Upper lobe of left lung (tissue), 6 donors: ENCODE measurements around the gene NGEF. TPM values are rescaled to one million over a fixed set of nuclear protein-coding genes. Genes with fewer than 3 reads are reported as not detected.

Experiments
- ATAC-seq, 2 donors: fragments of 200-7000 bp; cut with Tn5 transposase; one replicate each; pipeline ENCODE4 v1.9.1; 2022; ENCODE audit warnings: mild to moderate bottlenecking in 2 of 2, moderate library complexity in 2 of 2; ENCODE audit not compliant: low FRiP score in 2 of 2
- DNase-seq, 2 donors: peaks; one replicate each; pipeline ENCODE4 v3.0.0-alpha.2; 2019 to 2020
- H3K27ac ChIP-seq, 4 donors: fragments of 200-600 bp; sonication (generic); one replicate each; pipeline ENCODE4 v1.5.1; 2016 to 2019
- H3K27me3 ChIP-seq, 4 donors: fragments of 200-600 bp; sonication (generic); one replicate each; pipeline ENCODE4 v1.5.1; 2017 to 2019
- H3K36me3 ChIP-seq, 4 donors: fragments of 200-600 bp; sonication (generic); one replicate each; pipeline ENCODE4 v1.5.1; 2016 to 2019
- H3K4me1 ChIP-seq, 4 donors: fragments of 200-600 bp; sonication (generic); one replicate each; pipeline ENCODE4 v1.5.1; 2018 to 2019
- H3K4me3 ChIP-seq, 4 donors: fragments of 200-600 bp; sonication (generic); one replicate each; pipeline ENCODE4 v1.5.1; 2017 to 2019; ENCODE audit warnings: mild to moderate bottlenecking in 2 of 4, moderate library complexity in 1 of 4
- H3K9me3 ChIP-seq, 4 donors: fragments of 200-600 bp; sonication (generic); one replicate each; pipeline ENCODE4 v1.5.1; 2018 to 2019
- CTCF ChIP-seq, 6 experiments: fragments of 450-650 bp in 4 of 6; fragments of 200-600 bp in 2 of 6; sonication (generic) in 2 of 6; IDR thresholded peaks; one replicate each; pipeline ENCODE4 v1.5.1; 2016 to 2019; ENCODE audit warnings: antibody characterized with exemption in 6 of 6
- EP300 ChIP-seq, 4 donors: sonication (generic); formaldehyde crosslinking; IDR thresholded peaks; one replicate each; pipeline ENCODE4 v1.5.1; 2017; ENCODE audit warnings: antibody characterized with exemption in 4 of 4, control low read depth in 2 of 4
- POLR2A ChIP-seq, 4 donors: fragments of 450-650 bp; IDR thresholded peaks; one replicate each; pipeline ENCODE4 v1.5.1; 2016 to 2017; ENCODE audit warnings: antibody characterized with exemption in 4 of 4, mild to moderate bottlenecking in 2 of 4
- POLR2AphosphoS5 ChIP-seq, 2 donors: sonication (generic); formaldehyde crosslinking; IDR thresholded peaks; one replicate each; pipeline ENCODE4 v1.5.1; 2017; ENCODE audit warnings: antibody characterized with exemption in 2 of 2
- WGBS, 2 donors: methylation state at CpG; one replicate each; pipeline ENCODE4 v1.1.5; 2017 to 2018; 5-methylcytosine and 5-hydroxymethylcytosine counted together
- total RNA-seq, 6 donors: library from RNA; depleted of rRNA in 4 of 6; stranded (reverse); fragments of >200 nt in 4 of 6; gene quantifications; one replicate each; pipeline versions ENCODE4 v1.1.0 to v1.2.1, GENCODE V29; 2016 to 2021
- donor health status: DM: no; HTN: no; CAD: no; lungs with moderate emphysema.
- donor health status: DM: no; HTN: yes; CAD: no; lungs with severe emphysema.

The NGEF gene
- total RNA-seq, 6 donors from 2014 or later: 0.29 to 6.3 (median 0.98) TPM; not detected in 1

DNA sequence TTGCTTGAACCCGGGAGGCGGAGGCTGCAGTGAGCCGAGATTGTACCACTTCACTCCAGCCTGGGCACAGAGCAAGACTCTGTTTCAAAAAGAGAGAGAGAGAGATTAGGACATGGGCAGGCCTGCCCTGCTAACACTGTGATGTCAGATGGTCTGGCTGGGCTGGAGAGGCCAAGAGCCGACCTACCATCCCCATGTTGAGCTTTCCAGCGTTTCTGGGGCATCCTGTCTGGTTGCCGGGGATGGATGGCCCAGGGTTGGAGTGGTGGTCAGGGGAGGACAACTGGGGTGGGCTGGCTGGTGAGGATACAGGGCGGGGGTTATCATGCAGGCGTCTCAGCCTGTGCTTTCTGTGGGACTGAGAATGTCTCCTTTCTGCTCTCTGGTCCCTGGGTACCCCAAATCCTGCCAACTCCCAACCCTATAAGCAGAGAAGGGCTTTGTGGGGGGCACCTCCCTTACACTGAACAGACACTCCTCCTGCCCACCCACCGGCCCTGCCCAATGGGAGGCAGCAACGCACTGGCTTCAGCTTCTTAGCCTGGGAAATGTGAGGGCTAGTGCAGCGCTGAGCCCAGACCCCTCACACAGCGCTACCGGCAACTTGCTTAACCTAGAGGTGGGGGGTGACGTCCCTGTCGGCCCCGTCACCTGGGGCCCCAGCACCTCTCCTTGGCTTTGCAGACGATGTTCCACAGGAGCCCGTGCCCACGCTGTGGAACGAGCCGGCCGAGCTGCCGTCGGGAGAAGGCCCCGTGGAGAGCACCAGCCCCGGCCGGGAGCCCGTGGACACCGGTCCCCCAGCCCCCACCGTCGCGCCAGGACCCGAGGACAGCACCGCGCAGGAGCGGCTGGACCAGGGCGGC lies 137.6 kb downstream of the NGEF start:
- ATAC-seq (no peak), DNase-seq (peak in 1 of 2 donors; percentile 78)
- WGBS, 2 donors: 33 to 94% methylated on average over 3 to 24 of the region's 37 CpGs
- no peak for TF ChIP-seq POLR2A (IDR thresholded peaks at IDR 0.05)
- no peak for TF ChIP-seq CTCF (IDR thresholded peaks at IDR 0.05)
- no peak for TF ChIP-seq POLR2AphosphoS5 (IDR thresholded peaks at IDR 0.05)
- TF ChIP-seq EP300 (IDR thresholded peaks at IDR 0.05): no peak
- no peak overlapping the region for H3K27ac ChIP-seq
- peaks cover 0 to 20% (median 12%) of the 10 kb centered on the region in 4 donors for H3K27me3 ChIP-seq
- H3K9me3 ChIP-seq: no peaks in the 10 kb centered on the region
- H3K4me3 ChIP-seq: peak overlapping the region in 3 of 4 donors; percentile 45 to 54 (median 52)
- no peaks in the 10 kb centered on the region for H3K36me3 ChIP-seq
- H3K4me1 ChIP-seq: peaks cover 7 to 18% (median 14%) of the 10 kb centered on the region in 4 donors

DNA sequence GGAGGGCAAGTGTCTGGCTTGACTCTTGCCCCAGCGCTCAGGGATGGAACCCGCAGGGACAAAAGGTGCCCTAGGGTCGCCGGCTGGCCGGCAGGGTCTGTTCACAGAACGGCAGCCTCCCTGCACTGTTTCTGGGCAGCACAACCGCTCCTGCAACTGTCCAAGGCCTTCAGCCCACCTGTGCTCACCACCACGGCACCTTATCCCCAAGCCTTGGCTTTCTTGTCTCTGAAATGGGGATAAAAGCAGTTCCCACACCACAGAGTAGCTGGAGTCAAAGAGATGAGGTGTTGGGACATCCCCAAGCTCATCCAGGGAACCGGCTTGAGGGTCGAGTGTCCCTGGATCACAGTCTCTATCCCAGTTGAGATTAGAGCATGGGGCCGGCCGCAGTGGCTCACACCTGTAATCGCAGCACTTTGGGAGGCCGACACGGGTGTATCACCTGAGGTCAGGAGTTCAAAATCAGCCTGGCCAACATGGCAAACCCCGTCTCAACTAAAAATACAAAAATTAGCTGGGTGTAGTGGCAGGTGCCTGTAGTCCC lies 138.3 kb downstream of the NGEF start:
- ATAC-seq (no peak), DNase-seq (no peak)
- H3K9me3 ChIP-seq: no peaks in the 10 kb centered on the region
- TF ChIP-seq POLR2AphosphoS5 (IDR thresholded peaks at IDR 0.05): no peak
- no peak for TF ChIP-seq POLR2A (IDR thresholded peaks at IDR 0.05)
- TF ChIP-seq CTCF (IDR thresholded peaks at IDR 0.05): no peak
- TF ChIP-seq EP300 (IDR thresholded peaks at IDR 0.05): no peak
- no peak overlapping the region for H3K27ac ChIP-seq
- H3K4me1 ChIP-seq: peaks cover 7 to 18% (median 14%) of the 10 kb centered on the region in 4 donors
- peaks cover 0 to 20% (median 12%) of the 10 kb centered on the region in 4 donors for H3K27me3 ChIP-seq
- H3K36me3 ChIP-seq: no peaks in the 10 kb centered on the region
- 91 to 95% methylated on average over 16 of the region's 16 CpGs for WGBS, 2 donors
- no peak overlapping the region for H3K4me3 ChIP-seq

DNA sequence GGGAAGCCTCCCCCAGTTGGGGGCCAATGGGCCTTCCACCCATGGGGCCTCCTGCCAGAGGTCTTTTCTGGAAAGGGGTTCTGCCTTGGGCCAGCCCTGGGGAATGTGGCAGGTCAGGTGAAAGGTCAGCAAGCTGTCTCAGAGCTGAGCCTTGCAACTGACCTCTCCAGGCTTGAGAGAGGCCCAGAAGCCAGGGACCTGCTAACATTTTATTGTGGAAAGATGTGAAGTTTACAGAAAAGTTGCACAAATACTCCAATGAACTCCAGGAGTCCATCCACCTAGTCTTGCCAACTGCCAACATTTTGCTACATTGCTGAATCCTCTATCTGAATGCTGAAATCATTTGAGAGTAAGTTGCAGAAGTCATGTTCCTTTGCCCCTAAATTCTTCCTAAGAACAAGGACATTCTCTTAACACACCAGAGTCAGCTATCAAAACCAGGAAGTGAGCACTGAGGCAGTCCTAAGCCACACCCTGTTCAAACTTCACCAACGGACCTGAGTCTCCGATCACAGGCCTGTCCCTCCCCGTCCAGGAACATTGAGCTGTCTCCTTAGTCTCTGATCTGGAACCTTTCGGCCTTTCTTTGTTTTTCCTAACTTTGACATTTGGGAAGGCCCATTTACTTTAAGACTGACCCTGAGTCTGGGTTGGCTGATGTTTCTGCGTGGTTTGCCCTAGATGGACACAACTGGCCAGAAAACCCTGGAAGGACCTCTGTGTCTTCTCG lies 139.0 kb downstream of the NGEF start:
- Histone ChIP-seq H3K27ac (no peak overlapping the region), H3K4me3 (no peak overlapping the region), H3K4me1 (peaks cover 7 to 18% (median 14%) of the 10 kb centered on the region in 4 donors), H3K36me3 (no peaks in the 10 kb centered on the region), H3K27me3 (peaks cover 0 to 20% (median 12%) of the 10 kb centered on the region in 4 donors), H3K9me3 (no peaks in the 10 kb centered on the region)
- DNase-seq (no peak), ATAC-seq (no peak)
- WGBS, 2 donors: 76 to 90% methylated on average over 6 of the region's 6 CpGs
- TF ChIP-seq EP300 (IDR thresholded peaks at IDR 0.05) (no peak), POLR2A (IDR thresholded peaks at IDR 0.05) (no peak), CTCF (IDR thresholded peaks at IDR 0.05) (no peak), POLR2AphosphoS5 (IDR thresholded peaks at IDR 0.05) (no peak)

DNA sequence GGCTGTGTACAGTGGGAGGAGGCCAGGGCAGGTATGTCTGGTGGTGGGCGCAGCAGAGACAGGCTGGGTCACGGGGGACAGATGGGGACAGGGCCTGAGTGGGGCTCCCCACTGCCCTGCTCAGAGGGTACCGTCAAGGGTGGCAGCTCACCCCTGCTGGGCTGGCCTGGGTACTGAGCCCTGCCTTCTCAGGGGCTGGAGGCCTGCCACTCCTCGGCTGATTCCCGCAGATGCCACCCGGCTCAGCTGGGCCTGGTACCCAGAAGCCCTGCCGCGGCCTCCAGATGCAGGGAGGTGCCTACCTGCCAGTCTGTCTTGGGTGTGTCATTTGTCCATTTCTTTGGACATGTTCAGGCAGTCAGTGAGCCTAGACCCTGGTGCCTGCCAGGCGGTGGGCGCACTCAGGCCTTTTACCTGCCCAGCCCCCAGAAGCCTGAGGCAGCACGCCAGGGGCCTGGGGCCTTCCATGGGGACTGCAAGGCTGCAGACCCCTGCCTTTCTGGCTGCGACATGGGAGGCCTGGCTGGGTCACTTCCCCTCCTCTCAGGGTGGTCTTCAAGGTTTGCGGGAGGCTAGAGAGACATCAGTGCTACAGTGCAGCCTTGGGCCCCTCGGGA lies 139.7 kb downstream of the NGEF start:
- no peak for ATAC-seq
- H3K27ac ChIP-seq: no peak overlapping the region

More for the DNA sequence above, 139.7 kb downstream of the NGEF start:
- TF ChIP-seq POLR2AphosphoS5 (IDR thresholded peaks at IDR 0.05): no peak
- TF ChIP-seq POLR2A (IDR thresholded peaks at IDR 0.05): no peak
- no peak for TF ChIP-seq EP300 (IDR thresholded peaks at IDR 0.05)
- Histone ChIP-seq H3K4me1 (peaks cover 7 to 18% (median 14%) of the 10 kb centered on the region in 4 donors), H3K36me3 (no peaks in the 10 kb centered on the region), H3K4me3 (no peak overlapping the region), H3K9me3 (no peaks in the 10 kb centered on the region), H3K27me3 (peaks cover 0 to 20% (median 12%) of the 10 kb centered on the region in 4 donors)
- DNase-seq: peak in 1 of 2 donors; percentile 70
- WGBS, 2 donors: 95 to 100% methylated on average over 3 to 14 of the region's 14 CpGs
